ENCODE data around the gene ESYT1. TPM values are rescaled to one million over a fixed set of nuclear protein-coding genes. Genes with fewer than 3 reads are reported as not detected.
A peak's percentile ranks its signal among the peaks of the same experiment; 100 is the strongest.

Gene ESYT1
- total RNA-seq, 1 experiment from 2014 or later, result 111 TPM

DNA sequence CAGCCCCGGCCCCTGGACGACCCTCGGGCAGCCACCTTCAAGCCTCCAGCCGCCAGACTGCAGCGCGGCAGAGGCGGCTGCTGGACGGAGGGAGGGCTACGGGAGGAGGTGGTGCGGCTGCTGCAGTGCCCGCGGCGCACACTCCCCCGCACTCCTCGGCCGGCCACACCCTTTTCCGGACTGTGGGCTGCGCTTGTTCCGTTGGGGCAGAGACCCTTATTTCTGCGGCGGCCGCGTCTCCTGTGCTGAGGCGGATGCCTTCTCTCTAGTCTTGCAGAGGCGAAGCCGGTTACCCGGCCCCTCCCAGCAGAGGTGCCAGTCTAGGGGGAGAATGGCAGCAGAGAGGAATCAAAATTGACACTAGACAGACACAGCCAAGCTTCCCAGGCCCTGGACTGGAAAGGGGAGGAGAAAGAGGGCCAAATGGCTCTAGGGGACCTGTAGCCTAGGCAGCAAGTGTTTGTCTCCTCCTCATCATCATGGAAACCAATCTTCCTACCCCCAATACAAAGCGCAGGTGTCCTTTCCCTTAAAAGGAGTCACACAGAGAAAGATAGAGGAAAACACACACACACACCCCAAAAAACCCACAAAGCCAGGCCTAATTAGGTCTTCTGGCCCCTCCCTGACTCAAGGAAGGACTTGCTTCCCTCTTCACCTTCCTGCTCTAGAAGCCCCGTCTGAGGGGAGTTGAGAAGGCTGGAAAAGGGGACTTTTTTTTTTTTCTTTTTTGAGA lies 1.3 kb downstream of the ESYT1 start:
- Mint-ChIP-seq H3K4me1 (ENCODE audit: insufficient read depth, unreplicated experiment) (peaks cover 26% of the 10 kb centered on the region), H3K36me3 (ENCODE audit: insufficient read depth, unreplicated experiment) (peaks cover 49% of the 10 kb centered on the region), H3K4me3 (ENCODE audit: unreplicated experiment) (peak overlapping the region; percentile 84), H3K27ac (ENCODE audit: low read depth, unreplicated experiment) (peak overlapping the region; percentile 84), H3K9me3 (ENCODE audit: unreplicated experiment) (no peaks in the 10 kb centered on the region), H3K27me3 (ENCODE audit: insufficient read depth, unreplicated experiment) (no peaks in the 10 kb centered on the region)
- ChIA-PET POLR2A (interaction anchor here (0.9 to 5.5 kb wide), 18 partner anchors 8 to 340 kb away, joined by 3 to 165 read pairs (median 12); partner anchors contain the start of genes ERBB3, MYL6, MYL6B and PA2G4), CTCF (interaction anchor here (0.9 to 2.7 kb wide), 6 partner anchors 10 to 129 kb away, joined by 3 to 11 read pairs (median 5); partner anchors contain the start of genes SMARCC2 and ZC3H10)
- intact Hi-C loops (cut with micrococcal nuclease), result loop anchor here (2.0 kb wide), 1 partner anchor 21 kb away; no protein-coding TSS in a partner anchor
- TF ChIP-seq, protein P1, sequence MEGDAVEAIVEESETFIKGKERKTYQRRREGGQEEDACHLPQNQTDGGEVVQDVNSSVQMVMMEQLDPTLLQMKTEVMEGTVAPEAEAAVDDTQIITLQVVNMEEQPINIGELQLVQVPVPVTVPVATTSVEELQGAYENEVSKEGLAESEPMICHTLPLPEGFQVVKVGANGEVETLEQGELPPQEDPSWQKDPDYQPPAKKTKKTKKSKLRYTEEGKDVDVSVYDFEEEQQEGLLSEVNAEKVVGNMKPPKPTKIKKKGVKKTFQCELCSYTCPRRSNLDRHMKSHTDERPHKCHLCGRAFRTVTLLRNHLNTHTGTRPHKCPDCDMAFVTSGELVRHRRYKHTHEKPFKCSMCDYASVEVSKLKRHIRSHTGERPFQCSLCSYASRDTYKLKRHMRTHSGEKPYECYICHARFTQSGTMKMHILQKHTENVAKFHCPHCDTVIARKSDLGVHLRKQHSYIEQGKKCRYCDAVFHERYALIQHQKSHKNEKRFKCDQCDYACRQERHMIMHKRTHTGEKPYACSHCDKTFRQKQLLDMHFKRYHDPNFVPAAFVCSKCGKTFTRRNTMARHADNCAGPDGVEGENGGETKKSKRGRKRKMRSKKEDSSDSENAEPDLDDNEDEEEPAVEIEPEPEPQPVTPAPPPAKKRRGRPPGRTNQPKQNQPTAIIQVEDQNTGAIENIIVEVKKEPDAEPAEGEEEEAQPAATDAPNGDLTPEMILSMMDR (IDR thresholded peaks at IDR 0.05; ENCODE audit: unreplicated experiment), result no peak
- peak; percentile 61 for DNase-seq (ENCODE audit: unreplicated experiment)
- no TSS peak for BruUV-seq (replicated peaks)

GRCh38 chr12:56129942-56130495 lies 2.0 kb downstream of the ESYT1 start:
- TF ChIP-seq, protein P1 (IDR thresholded peaks at IDR 0.05; ENCODE audit: unreplicated experiment), result no peak
- peaks cover 26% of the 10 kb centered on the region for H3K4me1 Mint-ChIP-seq (ENCODE audit: insufficient read depth, unreplicated experiment)
- H3K9me3 Mint-ChIP-seq (ENCODE audit: unreplicated experiment), result no peaks in the 10 kb centered on the region
- no peaks in the 10 kb centered on the region for H3K27me3 Mint-ChIP-seq (ENCODE audit: insufficient read depth, unreplicated experiment)
- no peak for DNase-seq (ENCODE audit: unreplicated experiment)
- no TSS peak for BruUV-seq (replicated peaks)
- peak overlapping the region; percentile 84 for H3K4me3 Mint-ChIP-seq (ENCODE audit: unreplicated experiment)
- intact Hi-C loops (cut with micrococcal nuclease), result loop anchor here (2.0 kb wide), 1 partner anchor 21 kb away; no protein-coding TSS in a partner anchor
- ChIA-PET CTCF (interaction anchor here (0.6 to 2.7 kb wide), 6 partner anchors 10 to 60 kb away, joined by 3 to 11 read pairs (median 5); partner anchors contain the start of genes SMARCC2 and ZC3H10), POLR2A (interaction anchor here (1.1 to 5.5 kb wide), 6 partner anchors 10 to 59 kb away, joined by 5 to 165 read pairs (median 52); partner anchors contain the start of genes MYL6, MYL6B, RPL41 and SMARCC2)
- H3K36me3 Mint-ChIP-seq (ENCODE audit: insufficient read depth, unreplicated experiment), result peaks cover 53% of the 10 kb centered on the region
- peak overlapping the region; percentile 84 for H3K27ac Mint-ChIP-seq (ENCODE audit: low read depth, unreplicated experiment)

DNA sequence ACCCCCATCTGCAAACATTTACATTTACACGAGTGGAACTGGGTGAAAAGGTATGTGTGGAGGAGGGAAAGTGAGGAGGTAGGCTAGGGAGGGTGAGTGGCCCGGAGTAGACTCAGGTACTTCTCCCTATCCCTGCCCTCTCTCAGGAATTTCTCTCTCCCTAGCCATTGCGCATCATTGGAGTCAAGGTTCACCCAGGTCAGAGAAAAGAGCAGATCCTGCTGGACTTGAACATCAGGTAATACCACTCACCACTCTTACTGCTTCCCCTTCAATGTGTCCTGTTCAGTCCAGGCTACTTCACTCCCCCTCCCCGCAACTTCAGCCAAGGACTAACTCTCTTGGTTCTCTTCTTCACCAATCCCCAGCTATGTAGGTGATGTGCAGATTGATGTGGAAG lies 2.8 kb downstream of the ESYT1 start:
- intact Hi-C loops (cut with micrococcal nuclease), result no loop called here
- H3K4me1 Mint-ChIP-seq (ENCODE audit: insufficient read depth, unreplicated experiment), result peaks cover 25% of the 10 kb centered on the region
- DNase-seq (ENCODE audit: unreplicated experiment), result no peak
- TF ChIP-seq, protein P1 (IDR thresholded peaks at IDR 0.05; ENCODE audit: unreplicated experiment), result no peak
- ChIA-PET CTCF (interaction anchor here (1.0 to 2.7 kb wide), 3 partner anchors 12 to 57 kb away, joined by 3 to 11 read pairs (median 7); partner anchors contain the start of gene ZC3H10), POLR2A (interaction anchor here (1.0 to 5.5 kb wide), 5 partner anchors 9 to 59 kb away, joined by 3 to 165 read pairs (median 6); partner anchors contain the start of genes MYL6B, RPL41, SMARCC2 and ZC3H10)
- H3K27ac Mint-ChIP-seq (ENCODE audit: low read depth, unreplicated experiment), result no peak overlapping the region
- peak overlapping the region; percentile 84 for H3K4me3 Mint-ChIP-seq (ENCODE audit: unreplicated experiment)
- BruUV-seq (replicated peaks), result no TSS peak
- H3K36me3 Mint-ChIP-seq (ENCODE audit: insufficient read depth, unreplicated experiment), result peaks cover 62% of the 10 kb centered on the region
- no peaks in the 10 kb centered on the region for H3K27me3 Mint-ChIP-seq (ENCODE audit: insufficient read depth, unreplicated experiment)
- H3K9me3 Mint-ChIP-seq (ENCODE audit: unreplicated experiment), result no peaks in the 10 kb centered on the region

DNA sequence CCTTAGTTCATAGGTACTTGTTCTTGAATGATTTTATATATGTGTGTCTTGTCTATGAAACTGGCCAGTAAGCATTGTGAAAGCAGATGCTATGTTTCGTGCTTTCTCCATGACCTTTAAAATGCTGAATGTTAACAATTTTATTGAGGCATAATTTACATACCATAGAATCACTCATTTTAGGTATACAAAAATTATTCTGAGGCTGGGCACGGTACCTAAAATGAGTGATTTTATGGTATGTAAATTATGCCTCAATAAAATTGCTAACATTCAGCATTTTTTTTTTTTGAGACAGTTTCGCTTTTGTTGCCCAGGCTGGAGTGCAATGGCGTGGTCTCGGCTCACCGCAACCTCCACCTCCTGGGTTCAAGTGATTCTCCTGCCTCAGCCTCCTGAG lies 6.8 kb downstream of the ESYT1 start:
- BruUV-seq (replicated peaks), result no TSS peak
- CTCF ChIA-PET, result no interaction called here
- H3K36me3 Mint-ChIP-seq (ENCODE audit: insufficient read depth, unreplicated experiment), result peaks cover 95% of the 10 kb centered on the region
- intact Hi-C loops (cut with micrococcal nuclease), result no loop called here
- POLR2A ChIA-PET, result interaction anchor here (0.8 kb wide), 1 partner anchor 19 kb away, joined by 3 read pairs; no protein-coding TSS in a partner anchor
- no peak overlapping the region for H3K27ac Mint-ChIP-seq (ENCODE audit: low read depth, unreplicated experiment)
- H3K9me3 Mint-ChIP-seq (ENCODE audit: unreplicated experiment), result no peaks in the 10 kb centered on the region
- H3K27me3 Mint-ChIP-seq (ENCODE audit: insufficient read depth, unreplicated experiment), result no peaks in the 10 kb centered on the region
- TF ChIP-seq, protein P1 (IDR thresholded peaks at IDR 0.05; ENCODE audit: unreplicated experiment), result no peak
- peaks cover 6% of the 10 kb centered on the region for H3K4me1 Mint-ChIP-seq (ENCODE audit: insufficient read depth, unreplicated experiment)
- no peak for DNase-seq (ENCODE audit: unreplicated experiment)
- no peak overlapping the region for H3K4me3 Mint-ChIP-seq (ENCODE audit: unreplicated experiment)

Data from MCF 10A (cell line).